Kidney epithelial cell (primary cell): ENCODE results near the gene OLIG1. TPM values are rescaled to one million over a fixed set of nuclear protein-coding genes. Genes with fewer than 3 reads are reported as not detected.

Source experiments
- DNase-seq: peaks from one replicate; pipeline ENCODE4 v3.0.0-alpha.2; 2010; ENCODE audit warnings: low read depth
- H3K27me3 ChIP-seq: 2 replicates; pipeline ENCODE4 v1.6.0; 2011; ENCODE audit warnings: low read length; ENCODE audit not compliant: control insufficient read depth, insufficient read depth
- H3K36me3 ChIP-seq: 2 replicates; pipeline ENCODE4 v1.5.1; 2011; ENCODE audit warnings: low read length; ENCODE audit not compliant: control insufficient read depth, insufficient read depth
- H3K4me3 ChIP-seq: 2 replicates; pipeline ENCODE4 v1.5.1; 2011; ENCODE audit warnings: low read depth, mild to moderate bottlenecking, control low read depth, low read length
- CTCF ChIP-seq: IDR thresholded peaks from 2 replicates; pipeline ENCODE4 v1.5.1; 2011; ENCODE audit warnings: mild to moderate bottlenecking, moderate library complexity, low read length, control low read depth, inconsistent platforms; ENCODE audit not compliant: insufficient read depth, poor library complexity, severe bottlenecking
- total RNA-seq: library from RNA; depleted of rRNA; stranded (reverse); fragments of >200 nt; gene quantifications from 2 replicates; pipeline ENCODE4 v1.2.3, GENCODE V29; 2015

Gene OLIG1
- total RNA-seq, 1 donor from 2014 or later, result not detected

GRCh38 chr21:33071770-33072306 lies 1.9 kb downstream of the OLIG1 start:
- no peak for DNase-seq
- no peak overlapping the region for H3K4me3 ChIP-seq
- peaks cover 91% of the 10 kb centered on the region for H3K27me3 ChIP-seq
- no peaks in the 10 kb centered on the region for H3K36me3 ChIP-seq
- TF ChIP-seq CTCF, result no peak

GRCh38 chr21:33073636-33074035 lies 3.7 kb downstream of the OLIG1 start:
- DNase-seq, result no peak
- no peak for TF ChIP-seq CTCF
- Histone ChIP-seq H3K36me3 (no peaks in the 10 kb centered on the region), H3K27me3 (peaks cover 81% of the 10 kb centered on the region), H3K4me3 (no peak overlapping the region)

- TF ChIP-seq CTCF, result no peak
- DNase-seq, result no peak
- H3K27me3 ChIP-seq, result peaks cover 66% of the 10 kb centered on the region
- H3K36me3 ChIP-seq, result no peaks in the 10 kb centered on the region
- no peak overlapping the region for H3K4me3 ChIP-seq
These were observed 5.2 kb downstream of the OLIG1 start for GRCh38 chr21:33075128-33075527.

- no peak for DNase-seq
- no peaks in the 10 kb centered on the region for H3K36me3 ChIP-seq
- H3K4me3 ChIP-seq, result no peak overlapping the region
- peaks cover 61% of the 10 kb centered on the region for H3K27me3 ChIP-seq
- TF ChIP-seq CTCF, result no peak
These were observed 5.8 kb downstream of the OLIG1 start for GRCh38 chr21:33075596-33076195.

GRCh38 chr21:33076600-33077329 lies 6.8 kb downstream of the OLIG1 start:
- Histone ChIP-seq H3K27me3 (peaks cover 51% of the 10 kb centered on the region), H3K36me3 (no peaks in the 10 kb centered on the region), H3K4me3 (no peak overlapping the region)
- TF ChIP-seq CTCF, result no peak
- no peak for DNase-seq
